NCI-H2081 treated with DMSO at 0.1 percent for 48 hours (cell line): Measurements from ENCODE around the gene ACE.
"Not testable (repeated sequence)": the region's sequence is repeated elsewhere in the genome, so short reads cannot be mapped to it uniquely, and the experiment has no call there.

Experiments used
- DNase-seq: peaks from one replicate; lab custom pipeline; 2025; lab: John Stamatoyannopoulos, UW

ACE gene

GRCh38 chr17:63444457-63444856 lies 32.4 kb upstream of the ACE start:
- no peak for DNase-seq

DNA sequence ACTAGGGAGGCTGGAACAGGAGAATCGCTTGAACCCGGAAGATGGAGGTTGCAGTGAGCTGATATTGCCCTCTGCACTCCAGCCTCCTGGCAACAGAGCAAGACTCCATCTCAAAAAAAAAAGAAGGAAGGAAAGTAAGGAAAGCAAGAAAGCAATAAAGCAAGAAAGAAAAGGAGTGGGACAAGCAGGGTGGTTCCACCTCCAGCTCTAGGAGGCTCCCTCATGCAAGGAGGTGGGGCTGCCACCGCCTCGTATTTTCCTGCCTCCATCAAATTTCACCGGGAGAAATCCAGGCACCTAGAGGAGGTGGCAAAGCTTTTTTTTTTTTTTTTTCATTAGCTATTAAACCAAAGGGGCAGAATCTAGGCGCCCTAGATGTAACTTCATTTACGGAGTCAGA lies 31.8 kb upstream of the ACE start:
- no peak for DNase-seq

GRCh38 chr17:63445571-63445953 lies 31.3 kb upstream of the ACE start:
- DNase-seq, result no peak

GRCh38 chr17:63445954-63446752 lies 30.7 kb upstream of the ACE start, which contains the start of gene CYB561:
Gene CYB561 (minus strand): TSS chr17:63446306. CDS start chr17:63437547, 8,759 bp downstream.
- no peak for DNase-seq

DNA sequence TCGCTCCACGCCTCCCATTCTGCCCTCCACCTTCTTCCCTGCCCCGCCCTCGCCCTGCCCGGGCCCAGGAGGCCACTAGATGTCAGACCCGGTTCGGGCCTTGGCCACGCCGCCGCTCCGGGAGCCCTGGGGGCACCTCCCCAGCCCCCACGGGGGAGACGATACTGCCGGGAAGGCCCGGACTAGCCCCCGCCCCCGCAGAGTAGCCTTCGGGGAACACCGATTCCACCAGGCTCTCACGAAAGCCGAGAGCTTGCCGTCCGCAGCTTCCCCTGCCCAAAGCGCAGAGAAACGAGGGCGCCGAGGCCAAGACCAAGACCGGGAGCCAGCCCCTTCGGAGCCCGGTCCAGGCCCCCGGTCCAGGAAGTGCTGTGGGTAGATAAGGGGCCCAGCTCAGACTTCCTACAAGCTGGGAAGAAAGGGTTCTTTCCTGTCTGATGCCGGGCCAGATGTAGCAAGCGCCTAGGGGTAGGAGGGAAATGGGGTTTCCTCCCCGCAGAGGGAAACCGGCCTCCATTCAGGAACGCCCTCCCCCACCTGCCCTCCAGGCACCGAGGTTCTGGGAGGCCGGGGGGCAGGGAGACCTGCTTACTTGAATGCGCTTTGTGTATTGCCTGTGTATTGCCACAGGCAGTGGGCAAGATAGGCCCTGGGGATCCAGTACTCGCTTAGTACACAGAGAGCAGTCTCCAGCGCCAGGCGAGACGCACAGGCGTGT lies 29.9 kb upstream of the ACE start:
- peak; percentile 76 for DNase-seq

GRCh38 chr17:63447471-63448009 lies 29.3 kb upstream of the ACE start:
- DNase-seq, result peak; percentile 66

GRCh38 chr17:63448655-63449054 lies 28.2 kb upstream of the ACE start:
- no peak for DNase-seq

- DNase-seq, result no peak
These were observed 26.3 kb upstream of the ACE start for GRCh38 chr17:63450551-63450950.

DNA sequence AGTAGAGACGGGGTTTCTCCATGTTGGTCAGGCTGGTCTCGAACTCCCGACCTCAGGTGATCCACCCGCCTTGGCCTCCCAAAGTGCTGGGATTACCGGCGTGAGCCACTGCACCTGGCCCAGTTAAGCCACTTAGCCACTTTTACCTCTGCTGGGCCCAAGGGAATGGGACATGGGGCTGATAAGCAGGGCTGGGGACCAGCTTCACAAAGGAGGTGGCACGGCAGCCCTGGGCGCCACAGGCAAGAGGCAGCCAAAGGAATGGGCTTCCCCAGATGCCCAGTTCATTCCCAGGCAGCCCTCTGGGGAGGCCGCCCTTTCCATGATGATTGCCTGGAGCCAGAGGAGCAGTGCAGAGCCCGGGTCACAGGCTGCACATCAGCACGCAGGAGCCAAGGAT lies 25.7 kb upstream of the ACE start:
- no peak for DNase-seq

GRCh38 chr17:63452046-63452961 lies 24.6 kb upstream of the ACE start:
- DNase-seq, result no peak

- no peak for DNase-seq
These were observed 23.8 kb upstream of the ACE start for GRCh38 chr17:63452962-63453551.

GRCh38 chr17:63454357-63454756 lies 22.5 kb upstream of the ACE start:
- DNase-seq, result not testable (repeated sequence)

- DNase-seq, result no peak
These were observed 21.9 kb upstream of the ACE start for GRCh38 chr17:63454915-63455314.

GRCh38 chr17:63455417-63455816 lies 21.4 kb upstream of the ACE start:
- DNase-seq, result no peak

DNA sequence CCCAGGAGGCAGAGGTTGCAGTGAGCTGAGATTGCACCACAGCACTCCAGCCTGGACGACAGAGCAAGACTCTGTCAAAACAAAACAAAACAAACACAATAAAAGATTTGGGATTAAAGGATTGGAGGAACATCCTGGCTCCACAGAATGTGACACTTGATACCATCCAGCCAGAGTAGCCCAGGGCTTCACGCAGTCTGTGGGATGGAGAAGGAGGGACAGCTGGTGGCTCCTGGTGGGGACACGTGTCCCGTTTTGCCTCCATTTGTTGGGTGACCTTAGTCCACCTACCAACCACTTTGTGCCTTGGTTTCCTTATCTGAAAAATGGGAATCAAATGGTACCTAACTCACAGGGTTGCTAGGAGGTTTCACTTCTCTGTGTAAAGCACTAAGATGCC lies 18.4 kb upstream of the ACE start:
- DNase-seq, result no peak

DNA sequence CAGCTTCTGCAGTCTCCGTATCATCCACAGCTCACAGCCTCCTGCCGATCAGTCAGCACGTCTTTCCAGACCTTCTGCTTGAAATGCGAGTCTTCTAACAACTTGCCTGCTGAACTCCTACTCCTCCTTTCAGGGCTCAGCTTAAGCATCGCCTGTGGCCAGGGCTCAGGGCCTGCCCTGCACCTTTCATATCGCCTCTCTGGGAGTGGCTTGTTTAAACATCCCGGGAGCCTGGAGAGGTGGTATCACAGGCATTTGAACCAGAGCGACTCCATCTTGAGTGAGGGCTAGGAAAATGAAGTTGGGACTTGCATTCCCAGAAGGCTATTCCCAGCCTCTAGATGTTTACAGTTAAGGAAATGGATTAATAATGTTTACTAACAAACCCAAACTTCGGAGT lies 16.8 kb upstream of the ACE start:
- no peak for DNase-seq

- no peak for DNase-seq
These were observed 13.1 kb upstream of the ACE start for GRCh38 chr17:63463771-63464170.

- DNase-seq, result no peak
These were observed 12.1 kb upstream of the ACE start for GRCh38 chr17:63464691-63465236.

- not testable (repeated sequence) for DNase-seq
These were observed 8.8 kb upstream of the ACE start for GRCh38 chr17:63468099-63468498.

DNA sequence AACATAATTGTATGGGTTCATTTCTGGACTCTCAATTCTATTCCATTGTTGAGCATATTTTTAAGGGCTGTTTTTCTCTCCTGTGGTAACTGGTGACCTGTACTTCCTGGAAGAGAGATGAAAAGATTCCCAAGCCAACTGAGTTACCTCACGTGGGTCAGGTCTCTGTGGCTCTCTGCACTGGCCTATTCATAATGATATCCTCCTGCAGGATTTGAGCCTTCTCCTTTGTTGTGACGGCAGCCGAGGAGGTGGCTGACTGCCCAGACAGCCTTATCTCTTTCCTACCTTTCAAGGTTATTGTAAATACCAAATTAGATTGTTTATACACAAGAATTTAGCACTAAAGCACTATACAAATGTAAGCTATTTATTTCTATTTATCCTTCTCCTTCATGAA lies 2.7 kb upstream of the ACE start:
- DNase-seq, result no peak
